DOHH2 (cell line): Measurements from ENCODE around the gene LURAP1L.

Source experiments
- EZH2phosphoT487 ChIP-seq: fragments of 200-600 bp; sonication (generic); IDR thresholded peaks from 2 replicates; pipeline ENCODE4 v1.6.1; 2017; ENCODE audit warnings: borderline replicate concordance, mild to moderate bottlenecking, antibody characterized with exemption, low read length, moderate library complexity, mixed read lengths
- TF ChIP-seq, protein P1 (sequence below): fragments of 200-600 bp; sonication (generic); IDR thresholded peaks from one replicate; pipeline ENCODE4 v1.5.1; 2014; ENCODE audit warnings: antibody characterized with exemption, mild to moderate bottlenecking, low read depth, low read length; ENCODE audit not compliant: poor library complexity, severe bottlenecking

DNA sequence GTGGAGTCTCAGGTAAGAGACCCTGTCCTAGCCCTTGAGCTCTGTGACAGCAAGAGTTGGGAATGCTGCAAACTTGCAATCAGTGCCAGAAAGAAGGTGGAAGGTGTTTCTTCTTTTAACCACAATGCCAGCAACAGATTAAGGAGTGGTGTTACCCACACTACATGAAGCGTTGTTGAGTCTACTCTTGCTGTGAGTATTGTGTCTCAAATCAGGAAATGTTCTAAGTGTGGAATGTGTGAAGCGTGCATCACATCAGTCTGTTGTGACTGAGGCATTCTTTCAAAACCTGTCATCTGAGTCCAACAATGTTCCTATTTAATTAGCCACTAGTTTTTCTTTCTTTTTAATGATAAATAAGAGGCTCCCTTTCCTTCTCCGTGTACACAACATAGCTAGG is 2.9 kb upstream of the LURAP1L start:
- TF ChIP-seq, protein P1, sequence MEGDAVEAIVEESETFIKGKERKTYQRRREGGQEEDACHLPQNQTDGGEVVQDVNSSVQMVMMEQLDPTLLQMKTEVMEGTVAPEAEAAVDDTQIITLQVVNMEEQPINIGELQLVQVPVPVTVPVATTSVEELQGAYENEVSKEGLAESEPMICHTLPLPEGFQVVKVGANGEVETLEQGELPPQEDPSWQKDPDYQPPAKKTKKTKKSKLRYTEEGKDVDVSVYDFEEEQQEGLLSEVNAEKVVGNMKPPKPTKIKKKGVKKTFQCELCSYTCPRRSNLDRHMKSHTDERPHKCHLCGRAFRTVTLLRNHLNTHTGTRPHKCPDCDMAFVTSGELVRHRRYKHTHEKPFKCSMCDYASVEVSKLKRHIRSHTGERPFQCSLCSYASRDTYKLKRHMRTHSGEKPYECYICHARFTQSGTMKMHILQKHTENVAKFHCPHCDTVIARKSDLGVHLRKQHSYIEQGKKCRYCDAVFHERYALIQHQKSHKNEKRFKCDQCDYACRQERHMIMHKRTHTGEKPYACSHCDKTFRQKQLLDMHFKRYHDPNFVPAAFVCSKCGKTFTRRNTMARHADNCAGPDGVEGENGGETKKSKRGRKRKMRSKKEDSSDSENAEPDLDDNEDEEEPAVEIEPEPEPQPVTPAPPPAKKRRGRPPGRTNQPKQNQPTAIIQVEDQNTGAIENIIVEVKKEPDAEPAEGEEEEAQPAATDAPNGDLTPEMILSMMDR = no peak
- no peak for TF ChIP-seq EZH2phosphoT487
